GM21737 (cell line): ENCODE measurements around the gene ABCB9.
"Not testable (repeated sequence)": the region's sequence is repeated elsewhere in the genome, so short reads cannot be mapped to it uniquely, and the experiment has no call there.

Source experiments
- ATAC-seq: cut with Tn5 transposase; IDR thresholded peaks from one replicate; pipeline ENCODE4 v1.9.1; 2021; ENCODE audit warnings: mild to moderate bottlenecking, moderate library complexity; ENCODE audit not compliant: unreplicated experiment

The ABCB9 gene

GRCh38 chr12:122965851-122966742 is at the start of gene ABCB9:
Gene ABCB9 (minus strand): TSS chr12:122966463. CDS start chr12:122960235, 6,228 bp downstream.
- ATAC-seq, result peak; percentile 68

- ATAC-seq, result not testable (repeated sequence)
Observed at GRCh38 chr12:123014473-123014872, 48.2 kb upstream of the ABCB9 start.

- no peak for ATAC-seq
Observed at GRCh38 chr12:123013185-123014095, 47.2 kb upstream of the ABCB9 start.

GRCh38 chr12:123011701-123012100 is 45.4 kb upstream of the ABCB9 start:
- no peak for ATAC-seq

- no peak for ATAC-seq
Observed at GRCh38 chr12:123010681-123011080, 44.4 kb upstream of the ABCB9 start.

- no peak for ATAC-seq
Observed at GRCh38 chr12:123010110-123010509, 43.8 kb upstream of the ABCB9 start.

GRCh38 chr12:123006977-123007376 is 40.7 kb upstream of the ABCB9 start:
- ATAC-seq, result no peak

GRCh38 chr12:123005081-123005626 is 38.9 kb upstream of the ABCB9 start:
- ATAC-seq, result no peak

- no peak for ATAC-seq
Observed at GRCh38 chr12:123004287-123004686, 38.0 kb upstream of the ABCB9 start.

- ATAC-seq, result no peak
Observed at GRCh38 chr12:123003257-123003656, 37.0 kb upstream of the ABCB9 start.

- ATAC-seq, result no peak
Observed at GRCh38 chr12:123001464-123001863, 35.2 kb upstream of the ABCB9 start.

GRCh38 chr12:123000578-123000977 is 34.3 kb upstream of the ABCB9 start:
- no peak for ATAC-seq

- no peak for ATAC-seq
Observed at GRCh38 chr12:122999986-123000420, 33.7 kb upstream of the ABCB9 start.

GRCh38 chr12:122999196-122999946 is 33.1 kb upstream of the ABCB9 start:
- no peak for ATAC-seq

GRCh38 chr12:122998316-122998715 is 32.1 kb upstream of the ABCB9 start:
- no peak for ATAC-seq

GRCh38 chr12:122997343-122998250 is 31.3 kb upstream of the ABCB9 start:
- no peak for ATAC-seq

- no peak for ATAC-seq
Observed at GRCh38 chr12:122996621-122997342, 30.5 kb upstream of the ABCB9 start.

GRCh38 chr12:122996188-122996601 is 29.9 kb upstream of the ABCB9 start:
- no peak for ATAC-seq
